ENCODE measurements around the gene AGAP1.
A peak's percentile ranks its signal among the peaks of the same experiment; 100 is the strongest.

AGAP1 gene

DNA sequence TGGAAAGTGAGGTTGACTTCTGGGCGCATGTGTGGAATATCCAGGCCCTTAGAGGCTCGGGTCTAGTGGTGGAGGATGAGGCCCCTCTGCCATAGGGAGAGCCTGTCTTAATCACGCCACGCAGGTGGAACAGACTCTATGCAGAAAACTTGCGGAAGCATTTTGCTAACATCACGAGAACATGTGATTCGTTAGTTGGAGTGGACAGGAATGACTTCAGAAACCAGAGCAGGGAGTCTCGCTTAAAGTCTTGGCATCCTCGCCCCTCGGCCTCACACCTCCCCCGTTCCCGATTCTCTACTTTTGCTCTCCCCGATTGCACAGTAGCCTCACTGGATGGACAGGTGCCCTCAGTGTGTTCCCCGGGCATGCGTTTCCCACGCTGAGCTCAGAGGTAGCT lies 340.9 kb downstream of the AGAP1 start:
- no peak for DNase-seq

DNA sequence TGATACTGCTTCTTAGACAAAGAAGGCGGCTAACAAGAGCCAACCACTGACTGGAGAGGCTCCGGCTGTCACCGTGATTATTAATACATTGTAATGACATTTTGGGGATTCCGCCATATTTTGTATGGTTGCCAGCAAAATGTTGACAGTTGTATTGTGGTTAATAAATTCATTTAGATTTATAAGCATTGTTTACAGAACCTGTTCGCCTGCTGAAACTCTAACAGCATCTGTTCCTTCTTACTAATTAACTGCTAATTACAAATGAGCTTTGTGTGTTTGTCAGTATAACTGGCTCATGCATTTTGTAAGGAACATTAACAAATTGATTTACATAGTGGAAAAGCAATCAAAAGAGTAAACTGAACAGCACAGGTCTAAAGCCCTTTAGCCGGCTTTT lies 342.0 kb downstream of the AGAP1 start:
- DNase-seq = no peak

DNA sequence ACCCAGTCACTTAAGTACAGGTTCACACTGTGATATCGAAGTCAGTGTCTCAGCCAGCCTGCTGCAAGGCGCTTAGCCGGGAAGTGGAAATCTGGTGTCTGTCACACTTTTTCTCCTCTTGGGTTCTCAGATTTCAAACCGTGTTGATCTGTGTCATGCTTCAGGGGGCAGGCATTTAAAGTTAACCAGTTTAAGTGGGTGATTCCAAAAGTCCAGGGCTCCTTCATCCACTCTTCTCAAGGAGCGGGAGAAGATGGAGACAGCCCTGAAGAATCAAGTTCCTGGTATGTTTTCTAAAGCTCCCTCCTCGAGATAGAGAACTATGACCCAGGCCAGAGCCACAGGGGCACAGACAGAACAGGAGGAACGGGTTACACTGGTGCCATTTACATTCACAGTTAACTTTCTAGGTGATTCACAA lies 342.7 kb downstream of the AGAP1 start:
- no peak for DNase-seq

DNA sequence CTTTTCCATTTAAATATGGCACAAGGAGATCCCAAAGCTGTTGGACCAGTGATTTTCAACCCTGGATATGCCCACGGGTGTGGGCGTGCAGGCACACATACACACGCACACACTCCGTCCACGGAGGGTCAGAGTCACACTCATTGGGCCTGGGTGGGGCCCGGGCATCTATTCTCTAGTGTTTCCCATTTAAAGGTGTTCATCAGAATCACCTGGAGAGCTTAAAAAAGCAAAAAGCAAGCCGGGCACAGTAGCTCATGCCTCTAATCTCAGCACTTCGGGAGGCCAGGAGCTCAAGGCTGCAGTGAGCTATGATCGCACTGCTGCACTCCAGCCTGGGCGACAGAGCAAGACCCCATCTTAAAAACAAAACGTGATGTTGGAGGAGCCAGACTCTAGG lies 345.4 kb downstream of the AGAP1 start:
- no peak for DNase-seq

DNA sequence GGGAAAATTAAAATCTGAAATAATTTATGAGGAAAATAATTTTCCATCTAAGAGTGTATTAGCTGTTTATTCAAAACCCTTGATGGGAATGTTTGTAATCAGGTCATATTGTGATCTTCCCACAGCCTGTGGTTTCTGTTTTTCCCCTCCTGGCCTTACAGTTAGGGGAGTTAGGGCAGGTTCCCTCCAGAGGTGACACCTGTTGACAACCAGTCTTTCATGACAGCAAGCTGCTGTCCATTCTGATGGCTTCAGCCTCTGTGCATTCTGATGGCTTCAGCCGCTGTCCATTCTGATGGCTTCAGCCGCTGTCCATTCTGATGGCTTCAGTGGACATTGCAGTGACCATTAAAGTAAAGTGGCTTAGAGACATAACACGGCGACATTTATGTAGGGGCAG lies 346.1 kb downstream of the AGAP1 start:
- DNase-seq = no peak

DNA sequence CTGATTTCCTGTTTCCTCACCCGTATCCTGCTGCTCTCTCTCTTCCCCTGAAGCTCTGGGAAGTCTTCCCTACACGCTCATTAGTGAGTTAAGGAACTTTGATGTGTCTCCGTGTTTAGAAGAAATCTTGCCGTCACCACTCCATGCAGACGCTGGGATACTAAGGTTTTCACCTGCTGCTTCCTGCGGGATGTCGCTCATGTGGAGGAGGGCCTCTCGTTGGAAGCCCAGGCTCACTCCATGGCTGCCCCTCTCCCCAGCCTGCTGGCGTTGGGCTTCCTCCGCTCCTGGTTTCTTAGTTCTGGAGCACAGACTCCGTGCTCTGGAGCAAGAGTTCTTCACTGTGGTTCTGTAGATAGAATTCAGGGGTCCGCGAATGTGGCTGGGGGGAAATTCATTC lies 348.0 kb downstream of the AGAP1 start:
- no peak for DNase-seq

DNA sequence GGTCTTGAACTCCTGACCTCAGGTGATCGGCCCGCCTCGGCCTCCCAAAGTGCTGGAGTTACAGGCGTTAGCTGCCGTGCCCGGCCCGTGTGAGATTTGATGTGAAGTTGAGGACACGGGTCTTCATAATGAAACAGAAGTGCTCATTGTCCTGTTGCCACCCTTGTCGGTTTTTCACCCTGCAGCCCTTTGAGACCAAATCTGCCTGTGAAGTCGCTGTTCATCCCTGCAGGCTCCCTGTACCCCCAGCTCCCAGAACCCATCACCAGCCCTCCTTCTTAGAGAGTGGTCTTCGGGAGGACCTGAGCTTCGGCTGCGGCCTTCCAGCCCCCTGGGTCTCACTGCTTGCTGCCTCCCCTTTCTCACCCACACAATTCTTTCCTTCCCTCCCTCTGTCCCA lies 349.1 kb downstream of the AGAP1 start:
- DNase-seq = no peak

DNA sequence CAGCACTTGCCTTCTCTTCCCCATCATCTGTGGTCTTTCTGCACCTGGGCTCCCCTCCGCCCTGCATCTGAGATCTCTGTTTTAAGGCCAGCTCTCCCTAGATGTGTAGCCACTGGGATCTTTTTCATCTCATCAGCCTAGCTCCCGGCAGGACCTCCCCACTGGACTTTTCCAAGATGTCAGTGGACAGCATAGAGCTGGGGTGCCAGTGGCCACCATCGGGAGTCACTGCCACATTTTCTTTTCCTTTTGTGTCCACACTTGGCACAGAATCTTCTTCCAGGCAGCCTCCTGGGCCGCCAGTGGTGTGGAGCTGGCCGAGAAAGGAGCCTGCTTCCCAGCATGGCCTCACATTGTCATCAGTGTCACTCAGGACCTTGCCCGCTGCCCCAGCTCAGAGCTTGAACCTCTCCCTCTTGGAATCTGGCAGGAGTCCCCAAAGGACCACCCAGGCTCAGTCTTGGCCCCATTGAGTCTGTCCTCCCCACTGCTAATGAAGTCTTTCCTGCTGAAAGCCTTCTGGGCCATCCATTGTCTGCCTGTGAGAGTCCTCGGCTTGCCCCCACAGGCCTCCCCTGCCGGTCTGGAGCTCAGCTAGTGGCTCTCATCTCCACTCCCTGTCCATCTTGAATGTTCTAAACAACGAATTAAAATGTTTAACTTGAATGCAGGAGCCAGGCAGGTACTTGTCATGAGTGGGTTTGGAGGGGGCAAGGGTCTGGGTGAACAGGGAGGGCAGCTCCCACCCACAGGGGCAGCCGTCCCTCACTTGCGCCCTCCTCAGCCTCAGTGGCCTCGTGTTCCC lies 349.9 kb downstream of the AGAP1 start:
- DNase-seq = peak; percentile 67

DNA sequence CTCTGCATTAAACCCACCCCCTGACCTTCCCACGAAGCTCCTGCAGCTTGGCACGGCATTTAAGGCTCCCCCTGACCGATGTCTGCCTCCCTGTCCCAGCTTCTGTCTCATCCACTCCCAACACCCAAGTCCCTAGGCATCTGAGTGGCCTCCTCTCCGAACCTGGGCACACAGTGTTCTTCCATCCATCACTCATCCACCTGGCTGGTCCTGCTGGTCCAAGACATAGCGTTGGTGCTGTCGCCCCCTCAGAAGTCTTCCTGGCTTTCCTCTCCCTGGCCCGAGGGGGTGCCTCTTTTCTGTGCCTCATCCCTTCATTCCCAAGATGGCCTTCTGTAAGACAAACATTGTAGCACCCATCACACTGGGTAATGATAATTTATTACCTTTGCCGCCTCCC lies 350.7 kb downstream of the AGAP1 start:
- DNase-seq = no peak

DNA sequence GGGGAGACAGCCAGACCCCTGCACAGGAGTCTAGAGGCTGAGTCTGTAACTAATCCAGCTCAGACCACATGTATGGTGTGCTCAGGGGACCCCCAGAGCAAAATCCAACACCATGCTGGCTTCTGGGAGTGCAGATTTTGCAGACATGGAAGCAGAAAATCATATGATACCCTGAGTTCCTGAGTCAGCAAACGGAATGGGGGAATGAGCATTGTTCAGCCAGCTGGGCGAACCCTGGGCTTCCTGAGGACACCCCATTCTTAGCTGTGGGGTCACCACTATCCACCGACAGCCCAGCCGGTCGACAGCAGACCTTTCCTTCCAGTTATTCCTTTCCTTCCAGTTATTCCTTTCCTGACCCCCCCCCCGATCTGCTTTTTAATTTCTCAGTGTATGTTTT lies 351.4 kb downstream of the AGAP1 start:
- no peak for DNase-seq

DNA sequence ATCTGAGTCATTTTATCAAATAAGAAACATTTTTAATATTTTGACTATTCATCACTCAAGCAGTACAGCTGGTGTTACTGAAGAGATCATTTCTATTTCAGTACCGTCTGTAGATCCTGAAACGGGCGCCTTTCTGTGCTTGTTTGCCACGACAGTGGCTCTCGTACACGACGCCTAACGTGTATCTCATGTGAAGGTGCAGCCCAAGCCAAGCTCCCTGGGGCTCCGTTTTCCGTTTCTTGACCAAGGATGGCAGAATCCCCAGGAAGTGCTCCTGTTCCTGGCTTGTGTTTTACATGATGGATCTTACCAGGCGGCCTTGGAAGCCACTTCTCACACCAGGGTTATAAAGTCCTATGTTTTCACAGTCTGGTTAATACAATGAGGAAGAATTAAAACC lies 353.7 kb downstream of the AGAP1 start:
- DNase-seq = no peak

DNA sequence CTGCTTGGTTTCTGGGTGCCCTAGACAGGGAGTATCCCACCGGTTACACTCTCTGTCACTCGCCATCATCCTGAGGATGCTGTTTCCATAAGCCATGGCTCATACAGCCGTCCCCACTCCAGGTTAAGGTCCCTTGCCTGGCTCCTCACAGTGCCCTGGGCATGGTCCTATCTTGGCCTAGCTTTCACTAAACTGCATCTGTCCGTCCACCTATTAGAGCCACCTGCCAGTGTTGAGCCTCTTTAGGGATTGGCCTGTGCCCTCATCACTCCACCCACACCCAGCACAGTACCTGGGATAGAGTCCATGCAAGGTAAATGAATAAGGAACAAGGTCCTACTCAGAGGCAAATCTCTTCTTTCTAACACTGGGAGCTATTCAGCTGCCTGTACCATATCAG lies 354.2 kb downstream of the AGAP1 start:
- DNase-seq = no peak

DNA sequence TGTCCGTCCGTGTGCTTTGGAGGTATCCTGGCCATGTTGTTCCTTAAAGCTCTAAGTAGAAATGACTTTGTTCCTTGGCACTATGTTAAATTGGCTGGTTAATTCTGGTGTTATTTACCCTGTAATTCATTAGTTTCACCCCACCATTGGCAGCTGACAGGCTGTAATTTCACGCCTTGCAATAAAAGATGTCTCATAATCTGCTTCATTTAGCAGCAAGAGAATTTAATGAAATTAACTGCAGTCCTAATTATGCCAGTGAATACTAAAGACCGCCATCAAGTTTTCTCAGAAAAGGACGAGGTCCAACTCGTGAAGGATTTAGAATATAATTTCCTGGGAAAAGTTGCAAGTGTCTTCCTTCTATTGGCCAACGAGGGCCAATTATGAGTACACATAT lies 355.1 kb downstream of the AGAP1 start:
- DNase-seq = no peak

DNA sequence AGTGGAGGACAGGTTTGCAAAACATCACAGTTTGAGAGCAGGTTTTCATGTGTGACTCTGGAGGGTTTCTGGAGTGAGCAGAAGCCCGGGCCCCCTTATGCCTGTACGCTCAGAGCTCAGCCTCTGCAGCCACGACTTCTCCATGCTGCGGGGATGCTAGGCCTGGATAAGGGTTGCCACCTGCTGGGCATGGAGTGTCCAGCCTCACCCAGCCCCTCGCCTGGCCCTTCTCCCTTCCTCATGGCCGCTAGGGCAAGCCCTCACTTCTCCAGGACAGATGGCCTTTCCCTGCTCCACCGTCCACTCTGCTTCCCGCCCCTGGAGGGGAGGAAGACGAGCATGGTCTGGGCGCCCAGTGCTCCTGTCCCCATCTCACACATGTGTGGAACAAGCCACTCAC lies 355.6 kb downstream of the AGAP1 start:
- DNase-seq = no peak

DNA sequence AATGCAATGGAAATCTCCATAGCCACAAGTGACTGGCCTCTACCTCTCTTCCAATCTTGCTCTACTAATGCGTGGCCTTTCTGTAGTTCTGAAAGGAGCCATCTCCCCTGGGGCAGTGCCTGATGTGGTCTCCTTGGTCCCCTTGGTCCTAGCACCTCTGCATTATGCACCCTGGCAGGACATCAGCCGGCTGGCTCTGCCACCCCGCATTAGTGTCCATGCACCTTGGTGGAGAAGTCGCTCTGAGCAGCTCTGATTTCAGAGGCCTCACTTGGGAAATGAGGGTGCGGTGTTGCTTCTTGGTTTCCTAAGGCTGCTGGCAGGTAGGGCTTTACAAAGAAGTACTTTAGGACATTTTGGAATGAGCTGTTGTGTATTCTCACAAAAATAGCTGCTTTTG lies 356.4 kb downstream of the AGAP1 start:
- no peak for DNase-seq

DNA sequence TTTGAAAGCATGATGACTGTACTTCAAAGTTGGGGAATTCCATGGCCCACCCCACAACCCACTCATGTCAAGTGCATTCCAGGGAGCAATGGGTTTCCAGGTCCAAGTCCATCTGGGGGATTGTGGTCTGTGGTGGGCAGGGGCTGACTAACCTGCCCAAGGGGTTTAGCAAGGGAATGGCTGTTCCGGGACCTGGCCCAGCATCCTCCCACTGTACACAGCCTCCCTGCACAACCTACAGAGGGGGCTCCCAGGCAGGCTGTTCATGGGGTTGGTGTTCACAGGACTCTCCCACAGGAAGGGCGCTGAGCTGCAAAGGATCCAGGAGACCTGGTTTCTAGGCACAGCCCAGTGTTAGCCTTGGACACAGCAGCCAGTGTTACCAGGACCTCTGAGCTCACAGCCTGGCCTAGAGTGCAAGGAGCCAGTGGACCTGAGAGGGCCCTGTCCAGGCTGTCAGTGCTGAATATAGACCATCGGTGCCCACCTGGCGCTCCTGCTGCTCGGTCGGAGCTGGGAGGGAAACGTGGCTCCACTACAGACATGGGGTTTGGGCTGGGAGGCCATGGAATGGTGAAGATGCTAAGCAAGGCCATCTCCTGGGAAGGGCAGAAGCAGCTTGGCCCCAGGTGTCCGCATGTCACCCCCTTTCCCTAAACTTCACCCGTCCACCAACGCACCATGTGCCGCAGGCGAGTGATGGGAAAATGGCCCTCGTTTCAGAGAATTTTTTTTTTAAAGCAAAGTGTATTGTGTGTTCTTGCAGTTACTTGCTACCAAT lies 357.1 kb downstream of the AGAP1 start:
- no peak for DNase-seq

DNA sequence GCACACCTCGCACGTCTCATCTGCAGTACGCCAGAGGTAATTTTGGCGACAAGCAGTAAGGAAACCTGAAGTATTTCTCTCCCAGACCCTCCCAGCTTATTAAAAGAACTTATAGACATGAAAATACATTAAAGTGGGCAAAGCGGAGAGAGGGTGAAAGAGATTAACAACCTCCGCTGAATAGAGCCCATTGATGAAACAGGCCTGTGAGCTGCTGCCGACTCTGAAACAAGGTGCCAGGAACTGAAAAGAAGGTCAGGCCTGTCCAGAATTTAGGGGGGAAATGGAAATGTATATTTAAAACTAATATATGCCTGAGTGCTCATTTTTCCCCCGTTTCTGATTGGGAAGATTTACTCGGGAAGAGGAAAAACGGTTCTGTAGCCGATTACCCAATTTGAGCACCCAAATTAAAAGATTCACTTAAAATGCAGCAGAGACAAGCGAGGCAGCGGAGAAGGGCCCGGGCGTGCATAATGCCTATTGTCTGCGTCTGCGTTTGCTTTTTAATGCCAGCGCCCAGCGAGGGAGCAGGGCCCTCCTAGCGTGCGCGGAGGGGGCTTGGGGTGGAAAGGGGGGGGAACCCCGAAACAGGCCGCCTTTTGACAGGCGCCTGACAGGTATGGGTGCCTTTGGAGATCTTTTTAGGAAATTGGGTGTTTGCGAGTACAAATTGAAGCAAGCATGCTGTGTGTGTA lies 358.1 kb downstream of the AGAP1 start:
- peak; percentile 70 for DNase-seq

DNA sequence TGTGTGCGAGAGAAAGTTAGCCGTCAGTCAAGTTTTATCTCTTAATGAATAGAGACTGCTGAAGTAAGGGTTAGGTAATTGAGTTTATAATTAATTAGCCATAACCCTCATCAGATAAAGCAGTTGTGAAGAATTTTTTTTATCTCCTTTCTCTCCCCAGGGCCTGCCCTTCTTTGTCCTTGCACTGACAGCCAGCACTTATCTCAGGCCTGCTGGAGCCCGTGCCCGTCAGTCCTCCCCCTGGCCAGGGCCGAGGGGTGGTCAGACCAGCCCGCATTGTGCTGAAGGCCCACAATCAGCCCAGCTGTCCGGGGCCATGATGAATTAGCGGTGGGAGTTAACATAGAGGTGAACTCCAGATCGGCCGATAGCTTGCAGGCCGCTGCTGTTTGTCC lies 358.7 kb downstream of the AGAP1 start:
- peak; percentile 71 for DNase-seq

DNA sequence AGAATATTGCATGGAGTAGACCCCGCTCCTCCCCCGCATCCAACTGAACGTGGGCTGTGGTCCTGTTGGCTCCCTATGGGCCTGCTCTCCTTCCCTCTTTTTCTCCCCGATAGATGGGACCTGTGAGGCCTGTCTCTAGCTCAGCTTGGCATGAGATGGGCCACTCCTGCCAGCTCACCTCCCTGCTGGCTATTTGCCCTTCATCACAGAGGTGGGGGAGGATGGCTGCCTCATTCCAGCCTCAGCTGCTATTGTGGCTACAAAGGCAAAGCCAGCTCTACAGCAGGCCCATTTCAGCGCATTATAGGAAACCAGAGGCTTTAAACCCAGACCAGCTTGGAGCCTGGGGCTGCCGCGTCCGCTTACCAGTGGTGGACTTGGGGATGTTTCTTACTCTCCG lies 360.4 kb downstream of the AGAP1 start:
- no peak for DNase-seq

DNA sequence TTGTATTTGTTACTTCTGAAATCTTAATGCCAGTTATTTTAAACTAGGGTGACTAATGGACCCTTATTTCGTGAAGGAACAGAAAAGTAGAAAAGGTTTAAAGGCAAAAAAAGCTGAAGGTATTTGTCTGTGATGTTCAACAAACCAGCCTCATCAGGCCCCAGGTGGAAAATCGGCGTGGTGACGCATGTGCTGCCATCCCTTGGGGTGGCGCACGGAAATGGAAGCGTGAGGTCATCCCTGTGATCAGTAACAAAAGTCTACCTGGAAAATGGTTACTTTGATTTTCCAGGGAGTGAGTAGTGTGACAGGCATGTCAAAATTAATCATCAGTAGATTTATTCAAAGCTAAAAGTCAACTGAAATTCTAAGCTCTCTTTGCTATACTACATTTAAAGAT lies 361.2 kb downstream of the AGAP1 start:
- no peak for DNase-seq

DNA sequence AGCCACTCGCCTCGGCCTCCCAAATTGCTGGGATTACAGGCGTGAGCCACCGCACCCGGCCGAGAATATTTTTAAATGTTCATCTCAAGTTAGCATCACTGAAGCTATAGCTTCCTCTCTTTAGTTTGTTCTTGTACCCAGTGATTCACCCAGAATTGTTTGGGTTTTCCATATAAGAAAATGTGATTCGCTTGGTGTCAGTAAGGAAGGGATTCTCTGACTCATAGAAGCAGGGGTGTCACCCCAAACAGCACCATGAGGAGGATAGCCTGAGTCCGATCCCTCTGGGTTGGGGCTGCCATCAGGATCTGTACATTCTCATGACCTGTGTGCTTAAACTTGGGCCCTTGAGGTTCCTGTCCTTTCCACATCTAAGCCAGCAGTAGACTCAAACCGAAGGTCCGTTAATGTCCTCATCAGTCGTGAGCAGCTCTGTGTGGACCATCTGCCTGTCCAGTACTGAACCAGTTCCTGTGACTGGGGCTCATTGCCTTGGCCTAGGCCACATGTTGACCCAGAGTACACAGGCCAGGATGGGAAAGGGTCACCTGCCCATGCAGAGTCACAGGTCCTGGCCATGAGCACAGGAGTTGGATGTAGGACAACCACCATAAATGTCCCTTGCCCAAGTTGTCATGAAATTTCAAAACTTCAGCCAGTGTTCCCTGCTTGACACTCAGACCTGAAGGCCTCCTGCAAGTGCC lies 362.5 kb downstream of the AGAP1 start:
- no peak for DNase-seq

DNA sequence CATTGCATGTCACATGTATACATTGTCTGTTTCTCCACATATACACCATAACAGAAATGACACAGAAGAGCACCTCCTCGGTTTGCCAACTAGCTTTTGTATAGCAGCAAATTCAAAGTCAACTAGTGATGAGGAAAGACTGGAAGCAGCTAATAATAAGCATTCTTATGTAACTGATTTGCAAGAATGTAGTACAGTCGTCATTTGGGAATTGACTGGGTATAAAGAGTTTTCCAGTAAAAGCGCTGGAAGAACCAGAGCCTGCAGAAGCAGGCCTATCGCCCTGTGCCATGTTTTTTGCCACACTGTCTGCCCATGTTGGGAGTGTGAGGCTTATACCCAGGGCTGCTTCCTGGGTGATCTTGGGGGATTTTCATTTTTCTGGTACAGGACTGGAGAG lies 363.8 kb downstream of the AGAP1 start:
- no peak for DNase-seq

DNA sequence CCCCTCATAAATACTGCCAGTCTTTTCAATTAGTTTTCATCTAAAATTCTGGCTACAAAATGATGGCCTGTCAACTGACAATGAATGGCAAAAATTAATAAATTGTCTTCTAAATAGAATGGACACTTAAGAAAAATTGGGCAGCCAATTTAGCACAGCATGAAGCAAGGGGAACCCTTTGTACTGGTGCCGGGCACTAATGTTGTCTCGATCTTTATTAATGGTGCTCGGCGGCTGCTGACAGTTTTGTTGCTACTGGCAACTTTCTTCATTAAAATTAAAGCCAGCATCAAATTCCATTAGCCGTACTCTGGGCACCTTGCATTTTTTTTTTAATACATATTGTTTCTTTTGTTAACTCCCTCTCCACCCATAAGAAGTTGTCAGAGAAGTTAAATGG lies 365.0 kb downstream of the AGAP1 start:
- DNase-seq = peak; percentile 47

Data from retina (tissue), 1 donor.